ENCODE data around the gene ADIPOQ.

ADIPOQ gene

DNA sequence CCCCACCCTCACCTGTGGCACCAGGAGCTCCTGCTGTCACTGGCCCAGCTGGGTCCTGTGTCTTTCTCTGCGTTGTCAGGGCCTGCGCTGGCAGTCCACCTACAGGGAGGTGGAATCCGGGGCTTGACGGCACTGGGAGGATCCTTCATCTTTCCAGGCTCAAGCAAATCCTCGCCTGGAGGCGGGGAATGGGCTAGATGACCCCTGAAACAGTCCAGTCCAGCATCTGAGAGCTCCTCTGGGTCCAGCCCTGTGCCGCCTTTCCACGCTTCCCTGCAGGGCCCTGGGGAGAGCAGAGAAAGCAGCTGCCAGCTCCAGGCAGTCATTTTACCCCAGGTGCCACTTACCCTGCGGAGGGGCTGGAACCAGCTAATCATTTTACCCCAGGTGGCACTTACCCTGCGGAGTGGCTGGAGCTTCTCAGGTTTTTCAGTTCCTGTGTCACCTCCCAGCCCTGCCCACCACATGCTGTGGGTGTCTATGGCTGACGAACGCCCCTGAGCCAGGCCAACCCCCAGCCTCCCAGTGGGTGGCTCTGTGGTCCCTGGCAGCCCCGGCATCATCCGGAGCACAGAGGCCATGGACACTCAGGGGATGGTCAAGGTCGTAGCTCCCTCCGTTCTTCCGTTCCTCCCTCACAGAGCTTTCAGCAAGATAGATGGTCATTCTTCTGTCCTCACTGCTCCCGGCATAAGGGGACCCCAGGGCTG lies 17.9 kb upstream of the ADIPOQ start:
- Histone ChIP-seq H3K4me2 (ENCODE audit: low read length) (peak overlapping the region; percentile 92), H3K27me3 (ENCODE audit: insufficient read depth, low read length) (peaks cover 13% of the 10 kb centered on the region), H4K20me1 (ENCODE audit: insufficient read depth, low read length) (no peaks in the 10 kb centered on the region), H3F3A (ENCODE audit: insufficient read depth, low read length) (no peaks in the 10 kb centered on the region), H3K27ac (ENCODE audit: low read depth, low read length, poor library complexity, severe bottlenecking) (no peak overlapping the region), H3K9me3 (ENCODE audit: low read length) (no peaks in the 10 kb centered on the region), H3K36me3 (ENCODE audit: insufficient read depth, low read length) (no peaks in the 10 kb centered on the region; the same call in 1 of the 2 replicates), H3K9ac (ENCODE audit: low read length) (no peak overlapping the region; the same call in 1 of the 2 replicates), H2AFZ (ENCODE audit: low read length) (no peak overlapping the region), H3K4me1 (ENCODE audit: insufficient read depth, low read length, severe bottlenecking) (peaks cover 38% of the 10 kb centered on the region), H3K9me2 (ENCODE audit: low read depth, low read length) (no peaks in the 10 kb centered on the region), H3K4me3 (ENCODE audit: low read depth, low read length, poor library complexity, severe bottlenecking) (no peak overlapping the region), H3K79me2 (ENCODE audit: insufficient read depth, low read length) (no peaks in the 10 kb centered on the region)
- no peak for TF ChIP-seq EZH2 (IDR thresholded peaks at IDR 0.05; ENCODE audit: borderline replicate concordance, low read length)
- TF ChIP-seq, protein P1, sequence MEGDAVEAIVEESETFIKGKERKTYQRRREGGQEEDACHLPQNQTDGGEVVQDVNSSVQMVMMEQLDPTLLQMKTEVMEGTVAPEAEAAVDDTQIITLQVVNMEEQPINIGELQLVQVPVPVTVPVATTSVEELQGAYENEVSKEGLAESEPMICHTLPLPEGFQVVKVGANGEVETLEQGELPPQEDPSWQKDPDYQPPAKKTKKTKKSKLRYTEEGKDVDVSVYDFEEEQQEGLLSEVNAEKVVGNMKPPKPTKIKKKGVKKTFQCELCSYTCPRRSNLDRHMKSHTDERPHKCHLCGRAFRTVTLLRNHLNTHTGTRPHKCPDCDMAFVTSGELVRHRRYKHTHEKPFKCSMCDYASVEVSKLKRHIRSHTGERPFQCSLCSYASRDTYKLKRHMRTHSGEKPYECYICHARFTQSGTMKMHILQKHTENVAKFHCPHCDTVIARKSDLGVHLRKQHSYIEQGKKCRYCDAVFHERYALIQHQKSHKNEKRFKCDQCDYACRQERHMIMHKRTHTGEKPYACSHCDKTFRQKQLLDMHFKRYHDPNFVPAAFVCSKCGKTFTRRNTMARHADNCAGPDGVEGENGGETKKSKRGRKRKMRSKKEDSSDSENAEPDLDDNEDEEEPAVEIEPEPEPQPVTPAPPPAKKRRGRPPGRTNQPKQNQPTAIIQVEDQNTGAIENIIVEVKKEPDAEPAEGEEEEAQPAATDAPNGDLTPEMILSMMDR (IDR thresholded peaks at IDR 0.05; ENCODE audit: low read length): no peak

DNA sequence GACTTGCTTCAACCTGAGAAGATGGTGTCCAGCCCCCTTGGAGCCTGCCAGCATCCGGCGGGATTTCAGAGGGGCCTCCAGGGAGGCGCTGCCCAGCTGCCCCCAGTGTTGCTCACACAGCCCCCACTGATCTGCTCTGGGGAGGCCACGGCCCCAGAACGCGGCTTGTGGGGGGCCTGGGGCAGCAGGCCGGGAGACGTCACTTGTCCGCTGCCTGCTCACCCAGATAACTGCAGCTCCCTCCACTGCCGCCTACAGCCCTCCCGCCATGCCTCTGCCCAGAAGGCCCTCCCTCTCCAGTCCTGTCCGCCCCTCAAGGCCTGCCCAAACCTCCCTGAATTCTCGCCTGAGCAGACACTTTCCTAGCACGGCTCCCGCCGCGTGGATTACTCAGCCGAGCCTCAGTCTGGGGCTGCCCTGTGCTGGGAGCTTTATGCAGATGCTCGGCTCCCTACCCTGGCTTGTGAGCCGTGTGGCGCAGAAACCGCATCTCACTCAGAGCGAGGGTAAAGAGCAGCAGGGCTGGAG lies 17.2 kb upstream of the ADIPOQ start:
- TF ChIP-seq, protein P1 (IDR thresholded peaks at IDR 0.05; ENCODE audit: low read length): no peak
- TF ChIP-seq EZH2 (IDR thresholded peaks at IDR 0.05; ENCODE audit: borderline replicate concordance, low read length): no peak
- Histone ChIP-seq H3K9ac (ENCODE audit: low read length) (peak overlapping the region; percentile 88; the same call in 1 of the 2 replicates), H3K9me2 (ENCODE audit: low read depth, low read length) (no peaks in the 10 kb centered on the region), H3F3A (ENCODE audit: insufficient read depth, low read length) (no peaks in the 10 kb centered on the region), H3K4me2 (ENCODE audit: low read length) (peak overlapping the region; percentile 92), H3K9me3 (ENCODE audit: low read length) (no peaks in the 10 kb centered on the region), H2AFZ (ENCODE audit: low read length) (no peak overlapping the region), H3K79me2 (ENCODE audit: insufficient read depth, low read length) (no peaks in the 10 kb centered on the region), H4K20me1 (ENCODE audit: insufficient read depth, low read length) (no peaks in the 10 kb centered on the region), H3K4me1 (ENCODE audit: insufficient read depth, low read length, severe bottlenecking) (peaks cover 38% of the 10 kb centered on the region), H3K27me3 (ENCODE audit: insufficient read depth, low read length) (peaks cover 13% of the 10 kb centered on the region), H3K36me3 (ENCODE audit: insufficient read depth, low read length) (no peaks in the 10 kb centered on the region; the same call in 1 of the 2 replicates), H3K27ac (ENCODE audit: low read depth, low read length, poor library complexity, severe bottlenecking) (no peak overlapping the region), H3K4me3 (ENCODE audit: low read depth, low read length, poor library complexity, severe bottlenecking) (peak overlapping the region; percentile 70)

DNA sequence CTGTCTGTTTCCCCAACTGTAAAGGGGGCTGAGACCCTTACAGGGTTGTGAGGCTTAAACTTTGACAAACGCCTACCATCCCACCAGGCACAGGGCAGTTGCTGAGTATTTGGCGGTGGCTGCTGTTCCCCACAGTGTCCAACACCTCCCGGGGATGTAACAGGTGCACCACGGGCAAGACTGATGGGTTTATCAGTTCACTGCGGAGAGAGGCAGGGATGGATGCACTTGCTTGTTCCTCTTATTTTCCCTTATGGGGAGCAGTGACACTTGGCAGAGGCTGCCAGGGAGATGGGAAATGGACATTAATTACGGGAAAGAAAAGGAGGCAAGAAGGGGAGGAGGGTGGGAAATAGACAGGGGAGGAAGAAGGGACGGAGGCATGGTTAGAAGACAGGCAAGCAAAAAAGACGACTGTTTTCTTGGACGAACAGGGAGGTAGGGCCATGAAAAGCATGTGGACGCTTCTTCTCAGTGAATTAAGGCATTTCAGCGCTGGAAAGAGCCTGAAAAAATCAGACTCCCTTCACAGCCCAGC lies 16.6 kb upstream of the ADIPOQ start:
- Histone ChIP-seq H3K27ac (ENCODE audit: low read depth, low read length, poor library complexity, severe bottlenecking) (no peak overlapping the region), H3K79me2 (ENCODE audit: insufficient read depth, low read length) (no peaks in the 10 kb centered on the region), H3K36me3 (ENCODE audit: insufficient read depth, low read length) (no peaks in the 10 kb centered on the region; the same call in 1 of the 2 replicates), H3K4me1 (ENCODE audit: insufficient read depth, low read length, severe bottlenecking) (peaks cover 38% of the 10 kb centered on the region), H2AFZ (ENCODE audit: low read length) (no peak overlapping the region), H3K9ac (ENCODE audit: low read length) (peak overlapping the region; percentile 88; the same call in 1 of the 2 replicates), H3K9me3 (ENCODE audit: low read length) (no peaks in the 10 kb centered on the region), H4K20me1 (ENCODE audit: insufficient read depth, low read length) (no peaks in the 10 kb centered on the region), H3K4me3 (ENCODE audit: low read depth, low read length, poor library complexity, severe bottlenecking) (peak overlapping the region; percentile 70), H3K27me3 (ENCODE audit: insufficient read depth, low read length) (peaks cover 13% of the 10 kb centered on the region), H3K9me2 (ENCODE audit: low read depth, low read length) (no peaks in the 10 kb centered on the region), H3F3A (ENCODE audit: insufficient read depth, low read length) (no peaks in the 10 kb centered on the region), H3K4me2 (ENCODE audit: low read length) (peak overlapping the region; percentile 92)
- TF ChIP-seq, protein P1 (IDR thresholded peaks at IDR 0.05; ENCODE audit: low read length): no peak
- TF ChIP-seq EZH2 (IDR thresholded peaks at IDR 0.05; ENCODE audit: borderline replicate concordance, low read length): no peak

All from OCI-LY1 (cell line).